ENCODE results near the gene CCDC88C. TPM values are rescaled to one million over a fixed set of nuclear protein-coding genes. Genes with fewer than 3 reads are reported as not detected.

CCDC88C gene
- total RNA-seq, 1 donor from 2014 or later, result 12.4 TPM

DNA sequence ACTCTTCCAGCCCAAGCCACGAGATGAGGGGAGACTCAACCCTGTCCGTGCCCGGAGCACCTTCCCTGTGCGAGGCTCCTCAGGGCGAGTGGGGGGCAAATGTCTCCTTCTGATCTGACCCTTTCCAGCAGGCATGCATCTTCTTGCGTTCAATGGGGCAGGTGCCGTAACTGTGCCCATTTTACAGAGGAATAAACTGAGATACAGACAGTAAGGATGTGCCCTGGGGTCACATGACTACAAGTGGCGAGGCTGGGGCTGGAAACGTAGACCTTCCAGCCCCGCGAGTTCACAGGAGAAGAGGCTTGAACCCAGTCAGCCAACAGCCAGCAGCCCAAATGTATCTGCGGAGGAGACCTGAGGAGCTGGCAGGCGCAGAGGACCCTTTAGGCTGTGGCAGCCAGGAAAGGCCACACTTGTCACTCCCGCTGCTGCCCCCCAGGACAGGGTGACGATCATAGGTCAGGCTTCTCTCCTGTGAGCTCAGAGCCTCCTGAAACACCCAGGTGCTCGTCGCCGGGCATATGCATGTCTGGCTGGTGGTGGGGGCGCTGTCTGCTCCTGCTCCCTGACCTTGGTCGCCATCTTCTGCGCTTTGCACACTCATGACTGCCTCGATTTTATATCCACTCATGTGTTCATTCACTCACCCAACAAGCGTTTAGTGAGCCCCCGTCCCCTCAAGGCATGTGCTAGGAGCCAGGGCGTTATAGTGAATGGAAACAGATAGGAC is 41.7 kb downstream of the CCDC88C start:
- FAIRE-seq, result no peak

DNA sequence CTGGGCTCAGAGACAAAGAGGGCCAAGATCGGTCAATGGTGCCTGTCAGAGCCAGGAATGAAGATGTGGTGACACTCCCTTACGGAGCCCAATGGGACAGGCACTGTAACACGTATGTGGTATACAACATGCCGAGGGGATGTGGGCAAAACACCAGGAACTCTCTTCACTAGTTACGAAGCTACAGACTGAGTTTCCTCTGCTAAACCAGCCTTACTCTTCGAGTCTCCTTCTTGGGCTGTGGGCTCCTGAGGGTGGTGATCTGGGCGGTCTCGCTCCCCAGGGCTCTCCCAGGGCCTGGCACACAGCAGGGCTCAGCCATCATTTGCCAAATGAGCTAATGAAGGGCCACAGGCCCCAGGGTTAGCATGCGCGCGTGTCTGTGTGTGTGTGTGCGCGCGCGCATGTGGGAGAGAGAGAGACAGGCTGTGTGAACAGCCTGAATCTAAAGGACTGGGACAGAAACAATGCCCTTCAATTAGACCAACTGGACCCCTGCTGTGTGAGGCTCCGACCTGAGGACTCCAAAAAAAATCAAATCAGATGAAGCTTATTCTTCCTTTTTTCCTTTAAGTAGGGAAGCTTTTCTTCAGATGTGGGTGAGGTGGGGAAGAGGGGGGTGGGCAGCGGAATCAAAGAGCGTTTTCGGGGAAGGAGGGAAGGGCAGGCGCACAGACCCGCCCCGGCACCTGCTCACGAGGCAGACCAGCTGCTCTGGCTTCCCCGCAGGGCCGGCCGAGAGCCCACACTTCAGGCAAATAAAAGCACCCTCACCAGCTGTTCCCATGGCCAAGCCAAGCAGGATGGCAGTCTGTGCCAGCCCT is 42.5 kb downstream of the CCDC88C start:
- H3K9ac ChIP-seq (ENCODE audit: low read length), result no peak overlapping the region
- H3K4me3 Mint-ChIP-seq (ENCODE audit: unreplicated experiment), result no peak overlapping the region
- H3K4me1 ChIP-seq (ENCODE audit: insufficient read depth, low read length), result peaks cover 5% of the 10 kb centered on the region
- no peak overlapping the region for H2AFZ ChIP-seq (ENCODE audit: low read depth, low read length)
- no peak for DNase-seq (ENCODE audit: low read depth)
- H3K36me3 Mint-ChIP-seq (ENCODE audit: low read depth, unreplicated experiment), result no peaks in the 10 kb centered on the region
- no peak overlapping the region for H3K4me3 ChIP-seq (ENCODE audit: insufficient read depth, low read depth, low read length)
- TF ChIP-seq EZH2 (IDR thresholded peaks at IDR 0.05; ENCODE audit: insufficient read depth, low read length), result no peak
- TF ChIP-seq, protein P1, sequence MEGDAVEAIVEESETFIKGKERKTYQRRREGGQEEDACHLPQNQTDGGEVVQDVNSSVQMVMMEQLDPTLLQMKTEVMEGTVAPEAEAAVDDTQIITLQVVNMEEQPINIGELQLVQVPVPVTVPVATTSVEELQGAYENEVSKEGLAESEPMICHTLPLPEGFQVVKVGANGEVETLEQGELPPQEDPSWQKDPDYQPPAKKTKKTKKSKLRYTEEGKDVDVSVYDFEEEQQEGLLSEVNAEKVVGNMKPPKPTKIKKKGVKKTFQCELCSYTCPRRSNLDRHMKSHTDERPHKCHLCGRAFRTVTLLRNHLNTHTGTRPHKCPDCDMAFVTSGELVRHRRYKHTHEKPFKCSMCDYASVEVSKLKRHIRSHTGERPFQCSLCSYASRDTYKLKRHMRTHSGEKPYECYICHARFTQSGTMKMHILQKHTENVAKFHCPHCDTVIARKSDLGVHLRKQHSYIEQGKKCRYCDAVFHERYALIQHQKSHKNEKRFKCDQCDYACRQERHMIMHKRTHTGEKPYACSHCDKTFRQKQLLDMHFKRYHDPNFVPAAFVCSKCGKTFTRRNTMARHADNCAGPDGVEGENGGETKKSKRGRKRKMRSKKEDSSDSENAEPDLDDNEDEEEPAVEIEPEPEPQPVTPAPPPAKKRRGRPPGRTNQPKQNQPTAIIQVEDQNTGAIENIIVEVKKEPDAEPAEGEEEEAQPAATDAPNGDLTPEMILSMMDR (IDR thresholded peaks at IDR 0.05; ENCODE audit: insufficient read depth, low read depth, low read length), result no peak
- peaks cover 24% of the 10 kb centered on the region for H3K27me3 ChIP-seq (ENCODE audit: insufficient read depth, low read length)
- H3K4me1 Mint-ChIP-seq (ENCODE audit: low read depth, unreplicated experiment), result peaks cover 21% of the 10 kb centered on the region
- no peaks in the 10 kb centered on the region for H3K9me3 Mint-ChIP-seq (ENCODE audit: unreplicated experiment)
- no peak overlapping the region for H3K4me2 ChIP-seq (ENCODE audit: low read length)
- FAIRE-seq, result no peak
- H3K9me3 ChIP-seq (ENCODE audit: insufficient read depth, low read depth, low read length), result no peaks in the 10 kb centered on the region
- H3K27ac Mint-ChIP-seq (ENCODE audit: unreplicated experiment), result no peak overlapping the region
- H4K20me1 ChIP-seq (ENCODE audit: insufficient read depth, low read length), result no peaks in the 10 kb centered on the region
- no peaks in the 10 kb centered on the region for H3K79me2 ChIP-seq (ENCODE audit: insufficient read depth, low read length)
- H3K27me3 Mint-ChIP-seq (ENCODE audit: low read depth, unreplicated experiment), result no peaks in the 10 kb centered on the region
- no peak overlapping the region for H3K27ac ChIP-seq (ENCODE audit: low read depth, low read length)
- no peaks in the 10 kb centered on the region for H3K36me3 ChIP-seq (ENCODE audit: insufficient read depth, low read length)

More for the DNA sequence above, 41.7 kb downstream of the CCDC88C start:
- Histone ChIP-seq H3K9me3 (ENCODE audit: insufficient read depth, low read depth, low read length) (no peaks in the 10 kb centered on the region), H3K4me3 (ENCODE audit: insufficient read depth, low read depth, low read length) (no peak overlapping the region), H4K20me1 (ENCODE audit: insufficient read depth, low read length) (no peaks in the 10 kb centered on the region), H3K4me1 (ENCODE audit: insufficient read depth, low read length) (peaks cover 9% of the 10 kb centered on the region), H3K79me2 (ENCODE audit: insufficient read depth, low read length) (no peaks in the 10 kb centered on the region), H2AFZ (ENCODE audit: low read depth, low read length) (no peak overlapping the region), H3K4me2 (ENCODE audit: low read length) (no peak overlapping the region), H3K36me3 (ENCODE audit: insufficient read depth, low read length) (no peaks in the 10 kb centered on the region), H3K9ac (ENCODE audit: low read length) (no peak overlapping the region), H3K27me3 (ENCODE audit: insufficient read depth, low read length) (peaks cover 19% of the 10 kb centered on the region), H3K27ac (ENCODE audit: low read depth, low read length) (no peak overlapping the region)
- no peak for DNase-seq (ENCODE audit: low read depth)
- TF ChIP-seq EZH2 (IDR thresholded peaks at IDR 0.05; ENCODE audit: insufficient read depth, low read length), result no peak
- TF ChIP-seq, protein P1 (IDR thresholded peaks at IDR 0.05; ENCODE audit: insufficient read depth, low read depth, low read length), result no peak
- Mint-ChIP-seq H3K27ac (ENCODE audit: unreplicated experiment) (no peak overlapping the region), H3K36me3 (ENCODE audit: low read depth, unreplicated experiment) (no peaks in the 10 kb centered on the region), H3K9me3 (ENCODE audit: unreplicated experiment) (no peaks in the 10 kb centered on the region), H3K27me3 (ENCODE audit: low read depth, unreplicated experiment) (no peaks in the 10 kb centered on the region), H3K4me1 (ENCODE audit: low read depth, unreplicated experiment) (peaks cover 27% of the 10 kb centered on the region), H3K4me3 (ENCODE audit: unreplicated experiment) (no peak overlapping the region)
